HEK293 (cell line): ENCODE measurements around the gene RECK.

ENCODE experiments used
- CTCF ChIA-PET: fragments of 350-600 bp; formaldehyde crosslinking; extraction: SDS; loops from one replicate; lab custom pipeline; 2021; ENCODE audit warnings: antibody characterized with exemption; lab: Yijun Ruan, JAX
- POLR2A ChIA-PET: fragments of 300-600 bp; formaldehyde crosslinking; extraction: SDS; loops from one replicate; lab custom pipeline; 2020; ENCODE audit warnings: antibody characterized with exemption, inconsistent platforms; lab: Yijun Ruan, JAX
- H3K27ac ChIP-seq: fragments of 200-500 bp; sonication (Bioruptor generic); 2 replicates; pipeline ENCODE4 v1.5.1; 2014; ENCODE audit warnings: low read depth, low read length, control low read depth, inconsistent platforms; ENCODE audit errors: extremely low read depth
- H3K36me3 ChIP-seq, 2 experiments: fragments of 200-500 bp in 1 of 2; sonication (Bioruptor generic) in 1 of 2; 1 replicate in 1 of 2; 2 replicates in 1 of 2; pipeline ENCODE4 v1.5.1; 2014 to 2017; ENCODE audit warnings: inconsistent platforms in 2 of 2, low read length in 2 of 2; ENCODE audit not compliant: control insufficient read depth in 2 of 2, insufficient read depth in 1 of 2
- H3K4me1 ChIP-seq: fragments of 200-500 bp; sonication (Bioruptor generic); 2 replicates; pipeline ENCODE4 v1.5.1; 2014; ENCODE audit warnings: mild to moderate bottlenecking, low read length, inconsistent platforms; ENCODE audit not compliant: control insufficient read depth, insufficient read depth
- H3K4me3 ChIP-seq: 2 replicates; pipeline ENCODE4 v1.5.1; 2011; ENCODE audit warnings: low read depth, mild to moderate bottlenecking, control low read depth, low read length, moderate library complexity
- H3K9me3 ChIP-seq: fragments of 200-500 bp; sonication (Bioruptor generic); 2 replicates; pipeline ENCODE4 v1.5.1; 2014; ENCODE audit warnings: low read depth, low read length, inconsistent platforms; ENCODE audit not compliant: control insufficient read depth, insufficient read depth
- HOXC10 ChIP-seq: sonication (generic); formaldehyde crosslinking; IDR thresholded peaks from 2 replicates; pipeline ENCODE4 v1.8.1; 2023; ENCODE audit warnings: mild to moderate bottlenecking, missing genetic modification reagents
- MEIS1 ChIP-seq: sonication (generic); formaldehyde crosslinking; IDR thresholded peaks from 2 replicates; pipeline ENCODE4 v1.8.1; 2022; ENCODE audit warnings: missing genetic modification reagents, mild to moderate bottlenecking, borderline replicate concordance
- MYNN ChIP-seq: fragments of 450-650 bp; formaldehyde crosslinking; IDR thresholded peaks from 2 replicates; pipeline ENCODE4 v1.5.1; 2016; ENCODE audit warnings: missing biosample characterization, missing genetic modification characterization, borderline replicate concordance
- SALL2 ChIP-seq: fragments of 450-650 bp; formaldehyde crosslinking; IDR thresholded peaks from 2 replicates; pipeline ENCODE4 v1.5.0; 2017; ENCODE audit warnings: missing biosample characterization, mild to moderate bottlenecking, missing genetic modification characterization, borderline replicate concordance
- SP3 ChIP-seq: fragments of 450-650 bp; formaldehyde crosslinking; IDR thresholded peaks from 2 replicates; pipeline ENCODE4 v1.5.1; 2016; ENCODE audit warnings: missing biosample characterization, missing genetic modification characterization
- ZBTB21 ChIP-seq: fragments of 450-650 bp; formaldehyde crosslinking; IDR thresholded peaks from 2 replicates; pipeline ENCODE4 v1.5.1; 2017; ENCODE audit warnings: missing biosample characterization, missing genetic modification characterization
- ZBTB8A ChIP-seq: fragments of 450-650 bp; formaldehyde crosslinking; IDR thresholded peaks from 2 replicates; pipeline ENCODE4 v1.5.1; 2016; ENCODE audit warnings: missing biosample characterization, missing genetic modification characterization
- ZFP3 ChIP-seq: fragments of 450-650 bp; formaldehyde crosslinking; IDR thresholded peaks from 2 replicates; pipeline ENCODE4 v1.5.1; 2016; ENCODE audit warnings: low read depth, missing biosample characterization, missing genetic modification characterization
- ZNF133 ChIP-seq: fragments of 450-650 bp; formaldehyde crosslinking; IDR thresholded peaks from 2 replicates; pipeline ENCODE4 v1.5.1; 2016; ENCODE audit warnings: missing biosample characterization, missing genetic modification characterization
- ZNF140 ChIP-seq: fragments of 450-650 bp; formaldehyde crosslinking; IDR thresholded peaks from 2 replicates; pipeline ENCODE4 v1.5.1; 2016; ENCODE audit warnings: missing biosample characterization, missing genetic modification characterization
- ZNF37A ChIP-seq: fragments of 450-650 bp; IDR thresholded peaks from 2 replicates; pipeline ENCODE4 v1.5.1; 2018; ENCODE audit warnings: missing biosample characterization, missing genetic modification characterization
- ZNF423 ChIP-seq: fragments of 450-650 bp; formaldehyde crosslinking; IDR thresholded peaks from 2 replicates; pipeline ENCODE4 v1.5.1; 2016; ENCODE audit warnings: missing biosample characterization, missing genetic modification characterization
- ZNF433 ChIP-seq: fragments of 450-650 bp; formaldehyde crosslinking; IDR thresholded peaks from 2 replicates; pipeline ENCODE4 v1.5.1; 2016; ENCODE audit warnings: missing biosample characterization, missing genetic modification characterization, low read depth
- ZNF473 ChIP-seq: fragments of 450-650 bp; formaldehyde crosslinking; IDR thresholded peaks from 2 replicates; pipeline ENCODE4 v1.5.1; 2017; ENCODE audit warnings: missing biosample characterization, missing genetic modification characterization
- ZNF548 ChIP-seq: fragments of 450-650 bp; formaldehyde crosslinking; IDR thresholded peaks from 2 replicates; pipeline ENCODE4 v1.5.1; 2016; ENCODE audit warnings: missing biosample characterization, missing genetic modification characterization
- ZNF596 ChIP-seq: fragments of 450-650 bp; IDR thresholded peaks from 2 replicates; pipeline ENCODE4 v1.5.0; 2018; ENCODE audit warnings: missing biosample characterization, mild to moderate bottlenecking, missing genetic modification characterization, moderate library complexity
- ZNF623 ChIP-seq: fragments of 450-650 bp; formaldehyde crosslinking; IDR thresholded peaks from 2 replicates; pipeline ENCODE4 v1.5.1; 2016; ENCODE audit warnings: missing biosample characterization, missing genetic modification characterization
- ZNF837 ChIP-seq: fragments of 450-650 bp; formaldehyde crosslinking; IDR thresholded peaks from 2 replicates; pipeline ENCODE4 v1.5.1; 2016; ENCODE audit warnings: missing biosample characterization, missing genetic modification characterization
- TF ChIP-seq, protein P1 (sequence below): fragments of 450-650 bp; formaldehyde crosslinking; IDR thresholded peaks from 2 replicates; pipeline ENCODE4 v1.5.1; 2016; ENCODE audit warnings: missing biosample characterization, missing genetic modification characterization
- TF ChIP-seq, protein P2 (sequence below): fragments of 450-650 bp; formaldehyde crosslinking; IDR thresholded peaks from 2 replicates; pipeline ENCODE4 v1.5.1; 2016; ENCODE audit warnings: missing biosample characterization, missing genetic modification characterization
- TF ChIP-seq, protein P3 (sequence below): fragments of 450-650 bp; IDR thresholded peaks from 2 replicates; pipeline ENCODE4 v1.5.1; 2018; ENCODE audit warnings: missing biosample characterization, missing genetic modification characterization
- TF ChIP-seq, protein P4 (sequence below): fragments of 450-650 bp; formaldehyde crosslinking; IDR thresholded peaks from 2 replicates; pipeline ENCODE4 v1.5.1; 2016; ENCODE audit warnings: missing biosample characterization, missing genetic modification characterization
- TF ChIP-seq, protein P5 (sequence below): fragments of 450-650 bp; formaldehyde crosslinking; IDR thresholded peaks from 2 replicates; pipeline ENCODE4 v1.5.1; 2016; ENCODE audit warnings: missing biosample characterization, missing genetic modification characterization

RECK gene

DNA sequence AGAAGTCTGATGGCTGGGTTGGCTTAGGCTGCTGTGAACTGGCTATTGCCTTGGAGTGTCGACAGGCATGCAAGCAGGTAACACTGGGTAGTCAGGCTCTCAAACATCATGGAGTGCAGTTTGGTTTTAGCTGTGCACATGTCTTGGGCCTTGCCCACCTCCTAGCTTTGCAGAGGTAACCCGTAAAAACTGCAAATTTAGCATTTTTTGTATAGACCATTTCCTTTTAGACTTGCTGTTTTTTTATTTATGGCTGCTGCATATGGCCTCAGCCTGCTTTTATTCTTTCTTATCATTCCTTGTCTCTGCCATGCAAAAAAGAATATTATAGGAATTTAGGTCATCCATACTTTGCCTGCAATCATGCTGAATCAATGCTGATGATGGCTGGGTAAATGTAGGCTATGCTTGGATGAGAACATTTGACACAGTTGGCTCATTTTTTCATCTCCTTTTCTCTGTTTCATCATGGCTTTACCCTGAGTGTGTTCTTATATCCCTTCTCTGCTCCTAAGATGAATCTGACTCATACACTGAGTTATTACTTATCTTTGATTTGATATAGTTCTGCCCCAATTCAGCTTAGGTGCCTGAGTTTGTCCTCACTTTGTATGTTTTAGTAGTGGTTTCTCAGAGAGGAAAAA is 27.2 kb downstream of the RECK start:
- TF ChIP-seq ZNF140 (tag by site-specific recombination) (no peak), ZNF623 (tag by site-specific recombination) (no peak), ZNF837 (tag by site-specific recombination) (no peak), MEIS1 (CRISPR knock-in tag) (no peak), ZNF433 (tag by site-specific recombination) (no peak), HOXC10 (CRISPR knock-in tag) (no peak), ZNF473 (tag by site-specific recombination) (no peak), ZNF133 (tag by site-specific recombination) (no peak), ZNF37A (tag by site-specific recombination) (no peak), MYNN (tag by site-specific recombination) (no peak), ZNF596 (tag by site-specific recombination) (no peak), ZNF548 (no peak)
- TF ChIP-seq, protein P1, sequence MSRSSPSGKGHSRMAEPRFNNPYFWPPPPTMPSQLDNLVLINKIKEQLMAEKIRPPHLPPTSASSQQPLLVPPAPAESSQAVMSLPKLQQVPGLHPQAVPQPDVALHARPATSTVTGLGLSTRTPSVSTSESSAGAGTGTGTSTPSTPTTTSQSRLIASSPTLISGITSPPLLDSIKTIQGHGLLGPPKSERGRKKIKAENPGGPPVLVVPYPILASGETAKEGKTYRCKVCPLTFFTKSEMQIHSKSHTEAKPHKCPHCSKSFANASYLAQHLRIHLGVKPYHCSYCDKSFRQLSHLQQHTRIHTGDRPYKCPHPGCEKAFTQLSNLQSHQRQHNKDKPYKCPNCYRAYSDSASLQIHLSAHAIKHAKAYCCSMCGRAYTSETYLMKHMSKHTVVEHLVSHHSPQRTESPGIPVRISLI: no peak
- TF ChIP-seq, protein P2, sequence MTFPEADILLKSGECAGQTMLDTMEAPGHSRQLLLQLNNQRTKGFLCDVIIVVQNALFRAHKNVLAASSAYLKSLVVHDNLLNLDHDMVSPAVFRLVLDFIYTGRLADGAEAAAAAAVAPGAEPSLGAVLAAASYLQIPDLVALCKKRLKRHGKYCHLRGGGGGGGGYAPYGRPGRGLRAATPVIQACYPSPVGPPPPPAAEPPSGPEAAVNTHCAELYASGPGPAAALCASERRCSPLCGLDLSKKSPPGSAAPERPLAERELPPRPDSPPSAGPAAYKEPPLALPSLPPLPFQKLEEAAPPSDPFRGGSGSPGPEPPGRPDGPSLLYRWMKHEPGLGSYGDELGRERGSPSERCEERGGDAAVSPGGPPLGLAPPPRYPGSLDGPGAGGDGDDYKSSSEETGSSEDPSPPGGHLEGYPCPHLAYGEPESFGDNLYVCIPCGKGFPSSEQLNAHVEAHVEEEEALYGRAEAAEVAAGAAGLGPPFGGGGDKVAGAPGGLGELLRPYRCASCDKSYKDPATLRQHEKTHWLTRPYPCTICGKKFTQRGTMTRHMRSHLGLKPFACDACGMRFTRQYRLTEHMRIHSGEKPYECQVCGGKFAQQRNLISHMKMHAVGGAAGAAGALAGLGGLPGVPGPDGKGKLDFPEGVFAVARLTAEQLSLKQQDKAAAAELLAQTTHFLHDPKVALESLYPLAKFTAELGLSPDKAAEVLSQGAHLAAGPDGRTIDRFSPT (tag by site-specific recombination): no peak
- Histone ChIP-seq H3K9me3 (no peaks in the 10 kb centered on the region), H3K36me3 (peaks cover 6 to 41% of the 10 kb centered on the region in 2 experiments; a peak in 2 of 3 replicates), H3K27ac (no peak overlapping the region), H3K4me1 (no peaks in the 10 kb centered on the region), H3K4me3 (no peak overlapping the region)
- ChIA-PET CTCF (interaction anchor here (1.1 to 1.6 kb wide), 2 partner anchors 39 to 41 kb away, joined by 3 to 5 read pairs; no protein-coding TSS in a partner anchor), POLR2A (no interaction called here)

DNA sequence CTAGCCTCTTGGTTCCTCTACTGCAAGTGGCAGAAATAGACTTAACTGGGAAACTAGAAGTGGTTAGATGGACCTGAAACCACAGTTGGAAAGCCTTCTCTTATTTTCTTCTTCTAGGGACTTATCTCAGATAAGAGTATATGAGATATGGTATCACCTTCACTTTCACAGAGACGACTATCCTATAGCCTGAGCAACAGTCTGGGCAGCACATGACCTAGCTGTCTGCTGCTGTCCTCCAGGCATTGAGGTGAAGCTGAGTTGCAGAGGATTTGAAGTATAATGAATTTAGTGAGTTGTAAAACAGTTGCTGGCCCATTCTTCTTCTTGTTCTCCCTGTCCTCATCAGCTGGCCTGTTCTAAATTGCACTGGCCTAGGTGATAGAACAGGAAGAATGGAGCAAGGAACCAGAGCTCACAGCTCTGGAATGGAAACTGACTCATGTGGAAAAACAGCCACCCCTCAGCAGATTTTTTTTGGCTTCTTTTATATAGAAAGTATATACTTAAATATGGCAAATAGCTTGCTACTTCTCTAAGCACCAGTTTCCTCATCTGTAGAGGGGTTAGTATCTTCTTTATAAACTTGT is 27.8 kb downstream of the RECK start:
- H3K4me1 ChIP-seq: no peaks in the 10 kb centered on the region
- no peak overlapping the region for H3K27ac ChIP-seq
- no peaks in the 10 kb centered on the region for H3K9me3 ChIP-seq
- ChIA-PET CTCF (interaction anchor here (1.1 to 1.6 kb wide), 3 partner anchors 28 to 41 kb away, joined by 3 to 5 read pairs (median 4); no protein-coding TSS in a partner anchor), POLR2A (no interaction called here)
- H3K36me3 ChIP-seq: peaks cover 6 to 41% of the 10 kb centered on the region in 2 experiments; a peak in 2 of 3 replicates
- no peak overlapping the region for H3K4me3 ChIP-seq
- TF ChIP-seq ZBTB8A (tag by site-specific recombination) (no peak), ZNF623 (tag by site-specific recombination) (no peak), SP3 (no peak), SALL2 (tag by site-specific recombination) (no peak), ZFP3 (tag by site-specific recombination) (no peak), ZNF423 (tag by site-specific recombination) (no peak), ZBTB21 (tag by site-specific recombination) (no peak)
- TF ChIP-seq, protein P3, sequence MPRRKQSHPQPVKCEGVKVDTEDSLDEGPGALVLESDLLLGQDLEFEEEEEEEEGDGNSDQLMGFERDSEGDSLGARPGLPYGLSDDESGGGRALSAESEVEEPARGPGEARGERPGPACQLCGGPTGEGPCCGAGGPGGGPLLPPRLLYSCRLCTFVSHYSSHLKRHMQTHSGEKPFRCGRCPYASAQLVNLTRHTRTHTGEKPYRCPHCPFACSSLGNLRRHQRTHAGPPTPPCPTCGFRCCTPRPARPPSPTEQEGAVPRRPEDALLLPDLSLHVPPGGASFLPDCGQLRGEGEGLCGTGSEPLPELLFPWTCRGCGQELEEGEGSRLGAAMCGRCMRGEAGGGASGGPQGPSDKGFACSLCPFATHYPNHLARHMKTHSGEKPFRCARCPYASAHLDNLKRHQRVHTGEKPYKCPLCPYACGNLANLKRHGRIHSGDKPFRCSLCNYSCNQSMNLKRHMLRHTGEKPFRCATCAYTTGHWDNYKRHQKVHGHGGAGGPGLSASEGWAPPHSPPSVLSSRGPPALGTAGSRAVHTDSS (tag by site-specific recombination): no peak
- TF ChIP-seq, protein P4, sequence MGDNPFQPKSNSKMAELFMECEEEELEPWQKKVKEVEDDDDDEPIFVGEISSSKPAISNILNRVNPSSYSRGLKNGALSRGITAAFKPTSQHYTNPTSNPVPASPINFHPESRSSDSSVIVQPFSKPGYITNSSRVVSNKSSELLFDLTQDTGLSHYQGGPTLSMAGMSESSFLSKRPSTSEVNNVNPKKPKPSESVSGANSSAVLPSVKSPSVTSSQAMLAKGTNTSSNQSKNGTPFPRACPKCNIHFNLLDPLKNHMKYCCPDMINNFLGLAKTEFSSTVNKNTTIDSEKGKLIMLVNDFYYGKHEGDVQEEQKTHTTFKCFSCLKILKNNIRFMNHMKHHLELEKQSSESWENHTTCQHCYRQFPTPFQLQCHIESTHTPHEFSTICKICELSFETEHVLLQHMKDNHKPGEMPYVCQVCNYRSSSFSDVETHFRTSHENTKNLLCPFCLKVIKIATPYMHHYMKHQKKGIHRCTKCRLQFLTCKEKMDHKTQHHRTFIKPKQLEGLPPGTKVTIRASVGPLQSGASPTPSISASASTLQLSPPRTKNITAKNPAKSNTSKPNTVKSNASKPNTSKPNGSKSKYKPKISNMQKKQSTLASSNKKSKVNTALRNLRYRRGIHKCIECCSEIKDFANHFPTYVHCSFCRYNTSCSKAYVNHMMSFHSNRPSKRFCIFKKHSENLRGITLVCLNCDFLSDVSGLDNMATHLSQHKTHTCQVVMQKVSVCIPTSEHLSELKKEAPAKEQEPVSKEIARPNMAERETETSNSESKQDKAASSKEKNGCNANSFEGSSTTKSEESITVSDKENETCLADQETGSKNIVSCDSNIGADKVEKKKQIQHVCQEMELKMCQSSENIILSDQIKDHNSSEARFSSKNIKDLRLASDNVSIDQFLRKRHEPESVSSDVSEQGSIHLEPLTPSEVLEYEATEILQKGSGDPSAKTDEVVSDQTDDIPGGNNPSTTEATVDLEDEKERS: no peak
- TF ChIP-seq, protein P5, sequence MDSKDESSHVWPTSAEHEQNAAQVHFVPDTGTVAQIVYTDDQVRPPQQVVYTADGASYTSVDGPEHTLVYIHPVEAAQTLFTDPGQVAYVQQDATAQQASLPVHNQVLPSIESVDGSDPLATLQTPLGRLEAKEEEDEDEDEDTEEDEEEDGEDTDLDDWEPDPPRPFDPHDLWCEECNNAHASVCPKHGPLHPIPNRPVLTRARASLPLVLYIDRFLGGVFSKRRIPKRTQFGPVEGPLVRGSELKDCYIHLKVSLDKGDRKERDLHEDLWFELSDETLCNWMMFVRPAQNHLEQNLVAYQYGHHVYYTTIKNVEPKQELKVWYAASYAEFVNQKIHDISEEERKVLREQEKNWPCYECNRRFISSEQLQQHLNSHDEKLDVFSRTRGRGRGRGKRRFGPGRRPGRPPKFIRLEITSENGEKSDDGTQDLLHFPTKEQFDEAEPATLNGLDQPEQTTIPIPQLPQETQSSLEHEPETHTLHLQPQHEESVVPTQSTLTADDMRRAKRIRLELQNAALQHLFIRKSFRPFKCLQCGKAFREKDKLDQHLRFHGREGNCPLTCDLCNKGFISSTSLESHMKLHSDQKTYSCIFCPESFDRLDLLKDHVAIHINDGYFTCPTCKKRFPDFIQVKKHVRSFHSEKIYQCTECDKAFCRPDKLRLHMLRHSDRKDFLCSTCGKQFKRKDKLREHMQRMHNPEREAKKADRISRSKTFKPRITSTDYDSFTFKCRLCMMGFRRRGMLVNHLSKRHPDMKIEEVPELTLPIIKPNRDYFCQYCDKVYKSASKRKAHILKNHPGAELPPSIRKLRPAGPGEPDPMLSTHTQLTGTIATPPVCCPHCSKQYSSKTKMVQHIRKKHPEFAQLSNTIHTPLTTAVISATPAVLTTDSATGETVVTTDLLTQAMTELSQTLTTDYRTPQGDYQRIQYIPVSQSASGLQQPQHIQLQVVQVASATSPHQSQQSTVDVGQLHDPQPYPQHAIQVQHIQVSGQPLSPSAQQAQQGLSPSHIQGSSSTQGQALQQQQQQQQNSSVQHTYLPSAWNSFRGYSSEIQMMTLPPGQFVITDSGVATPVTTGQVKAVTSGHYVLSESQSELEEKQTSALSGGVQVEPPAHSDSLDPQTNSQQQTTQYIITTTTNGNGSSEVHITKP (tag by site-specific recombination): no peak
